ENCODE measurements around the gene SKIC8. TPM values are rescaled to one million over a fixed set of nuclear protein-coding genes. Genes with fewer than 3 reads are reported as not detected.

SKIC8 gene
- total RNA-seq, 1 donor from 2014 or later: 54.3 TPM

DNA sequence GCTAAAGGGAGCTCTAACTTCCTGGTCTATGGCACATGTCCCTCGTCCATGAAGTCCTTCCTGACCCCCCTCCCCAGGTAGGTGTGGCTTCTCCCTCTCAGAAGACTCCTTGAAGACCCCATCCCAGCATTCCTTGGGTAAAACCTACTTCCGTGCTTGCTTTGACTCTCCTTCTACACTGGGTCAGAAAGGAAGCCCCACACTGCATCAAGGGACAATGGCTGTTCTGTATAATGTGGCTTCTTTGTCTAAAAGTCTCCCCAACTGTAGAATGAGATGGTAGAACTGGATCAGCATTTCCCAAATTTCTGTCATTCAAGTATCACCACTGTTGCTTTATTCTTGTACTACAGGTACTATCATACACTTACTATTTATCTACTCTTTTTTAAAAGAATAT lies 38.9 kb downstream of the SKIC8 start:
- H3K27me3 ChIP-seq: no peaks in the 10 kb centered on the region
- H3K4me1 ChIP-seq: peaks cover 12% of the 10 kb centered on the region
- H3K36me3 ChIP-seq: no peaks in the 10 kb centered on the region
- no peaks in the 10 kb centered on the region for H3K9me3 ChIP-seq
- no peak overlapping the region for H3K27ac ChIP-seq
- TF ChIP-seq POLR2AphosphoS5 (IDR thresholded peaks at IDR 0.05; ENCODE audit: insufficient read depth in 1 of 2, low read depth in 1 of 2) (no peak), POLR2A (IDR thresholded peaks at IDR 0.05) (no peak)
- TF ChIP-seq, protein P1, sequence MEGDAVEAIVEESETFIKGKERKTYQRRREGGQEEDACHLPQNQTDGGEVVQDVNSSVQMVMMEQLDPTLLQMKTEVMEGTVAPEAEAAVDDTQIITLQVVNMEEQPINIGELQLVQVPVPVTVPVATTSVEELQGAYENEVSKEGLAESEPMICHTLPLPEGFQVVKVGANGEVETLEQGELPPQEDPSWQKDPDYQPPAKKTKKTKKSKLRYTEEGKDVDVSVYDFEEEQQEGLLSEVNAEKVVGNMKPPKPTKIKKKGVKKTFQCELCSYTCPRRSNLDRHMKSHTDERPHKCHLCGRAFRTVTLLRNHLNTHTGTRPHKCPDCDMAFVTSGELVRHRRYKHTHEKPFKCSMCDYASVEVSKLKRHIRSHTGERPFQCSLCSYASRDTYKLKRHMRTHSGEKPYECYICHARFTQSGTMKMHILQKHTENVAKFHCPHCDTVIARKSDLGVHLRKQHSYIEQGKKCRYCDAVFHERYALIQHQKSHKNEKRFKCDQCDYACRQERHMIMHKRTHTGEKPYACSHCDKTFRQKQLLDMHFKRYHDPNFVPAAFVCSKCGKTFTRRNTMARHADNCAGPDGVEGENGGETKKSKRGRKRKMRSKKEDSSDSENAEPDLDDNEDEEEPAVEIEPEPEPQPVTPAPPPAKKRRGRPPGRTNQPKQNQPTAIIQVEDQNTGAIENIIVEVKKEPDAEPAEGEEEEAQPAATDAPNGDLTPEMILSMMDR (IDR thresholded peaks at IDR 0.05): no peak
- intact Hi-C loops (cut with DNase I): no loop called here
- H3K4me3 ChIP-seq: no peak overlapping the region
- DNase-seq (ENCODE audit: extremely low spot score in 2 of 2): no peak

DNA sequence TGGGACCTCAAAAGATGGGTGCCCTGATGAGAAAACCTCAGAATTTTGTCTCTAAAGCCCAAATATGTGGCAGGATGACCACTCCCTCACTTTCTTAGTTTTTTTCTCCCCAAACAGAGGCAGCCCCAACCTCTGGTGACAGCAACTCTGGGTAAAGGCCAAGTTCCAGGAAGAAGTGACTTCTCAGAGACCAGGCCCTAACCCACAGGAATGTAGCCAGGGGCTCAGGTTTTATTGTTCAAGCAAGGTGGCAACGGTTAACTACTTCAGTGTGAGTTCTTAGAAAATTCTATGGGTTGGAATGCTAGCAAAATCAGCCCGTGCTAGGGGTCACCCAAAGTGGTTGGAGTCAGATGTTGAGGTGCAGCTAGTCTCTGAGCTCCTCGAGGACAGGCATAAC lies 40.2 kb downstream of the SKIC8 start:
- TF ChIP-seq POLR2A (IDR thresholded peaks at IDR 0.05): no peak
- TF ChIP-seq, protein P1 (IDR thresholded peaks at IDR 0.05): no peak
- no peak for TF ChIP-seq POLR2AphosphoS5 (IDR thresholded peaks at IDR 0.05; ENCODE audit: insufficient read depth in 1 of 2, low read depth in 1 of 2)
- no peak for DNase-seq (ENCODE audit: extremely low spot score in 2 of 2)
- Histone ChIP-seq H3K9me3 (no peaks in the 10 kb centered on the region), H3K4me3 (no peak overlapping the region), H3K36me3 (no peaks in the 10 kb centered on the region), H3K27me3 (no peaks in the 10 kb centered on the region), H3K4me1 (peaks cover 6% of the 10 kb centered on the region), H3K27ac (no peak overlapping the region)
- intact Hi-C loops (cut with DNase I): no loop called here

DNA sequence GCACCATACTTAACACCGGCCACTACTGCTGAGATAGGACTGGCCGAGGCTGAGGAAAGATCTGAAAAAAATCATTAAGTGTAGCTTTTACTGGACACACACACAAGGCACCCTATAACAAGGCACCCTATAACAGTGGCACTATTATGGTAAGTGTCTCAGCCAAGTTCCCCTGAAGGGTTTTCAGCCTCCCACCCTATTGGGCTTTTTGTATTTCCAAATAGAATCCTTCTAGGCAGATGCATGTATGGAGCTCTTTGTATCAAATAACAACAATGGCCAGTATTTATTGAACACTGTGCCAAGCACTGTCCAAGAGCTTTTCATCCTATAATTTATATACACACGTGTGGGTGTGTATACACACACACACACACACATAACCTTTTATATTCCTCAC lies 41.7 kb downstream of the SKIC8 start:
- intact Hi-C loops (cut with DNase I): no loop called here
- no peaks in the 10 kb centered on the region for H3K36me3 ChIP-seq
- H3K27ac ChIP-seq: no peak overlapping the region
- no peaks in the 10 kb centered on the region for H3K9me3 ChIP-seq
- H3K4me3 ChIP-seq: no peak overlapping the region
- no peaks in the 10 kb centered on the region for H3K4me1 ChIP-seq
- TF ChIP-seq POLR2AphosphoS5 (IDR thresholded peaks at IDR 0.05; ENCODE audit: insufficient read depth in 1 of 2, low read depth in 1 of 2) (no peak), POLR2A (IDR thresholded peaks at IDR 0.05) (no peak)
- TF ChIP-seq, protein P1 (IDR thresholded peaks at IDR 0.05): no peak
- DNase-seq (ENCODE audit: extremely low spot score in 2 of 2): no peak
- no peaks in the 10 kb centered on the region for H3K27me3 ChIP-seq

DNA sequence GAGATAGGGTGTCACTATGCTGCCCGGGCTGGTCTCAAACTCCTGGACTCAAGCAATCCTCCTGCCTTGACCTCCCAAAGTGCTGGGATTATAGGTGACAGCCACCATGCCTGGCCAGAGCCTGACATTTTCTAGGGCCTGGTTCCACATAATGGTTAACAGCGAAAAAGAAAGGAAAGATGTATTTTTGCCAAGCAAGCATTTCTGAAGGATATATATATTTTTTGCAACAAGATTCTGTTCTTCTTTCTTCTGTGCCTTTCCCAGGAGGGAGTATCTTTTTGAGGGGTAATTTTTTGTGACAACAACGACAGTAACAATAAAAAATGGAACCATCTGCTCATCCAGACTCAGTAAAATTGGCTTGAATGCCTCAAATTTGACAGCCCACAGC lies 43.4 kb downstream of the SKIC8 start:
- intact Hi-C loops (cut with DNase I): no loop called here
- H3K36me3 ChIP-seq: no peaks in the 10 kb centered on the region

GRCh38 chr15:78255421-78256043 lies 43.9 kb downstream of the SKIC8 start:
- H3K4me1 ChIP-seq: no peaks in the 10 kb centered on the region
- no peak for DNase-seq (ENCODE audit: extremely low spot score in 2 of 2)
- no peak for TF ChIP-seq POLR2A (IDR thresholded peaks at IDR 0.05)
- H3K27ac ChIP-seq: no peak overlapping the region
- H3K9me3 ChIP-seq: no peaks in the 10 kb centered on the region
- intact Hi-C loops (cut with DNase I): no loop called here
- H3K36me3 ChIP-seq: no peaks in the 10 kb centered on the region
- H3K4me3 ChIP-seq: no peak overlapping the region
- no peaks in the 10 kb centered on the region for H3K27me3 ChIP-seq

More for the DNA sequence above, 43.4 kb downstream of the SKIC8 start:
- no peak overlapping the region for H3K4me3 ChIP-seq
- H3K4me1 ChIP-seq: no peaks in the 10 kb centered on the region
- H3K27me3 ChIP-seq: no peaks in the 10 kb centered on the region
- TF ChIP-seq POLR2AphosphoS5 (IDR thresholded peaks at IDR 0.05; ENCODE audit: insufficient read depth in 1 of 2, low read depth in 1 of 2) (no peak), POLR2A (IDR thresholded peaks at IDR 0.05) (no peak)
- TF ChIP-seq, protein P1 (IDR thresholded peaks at IDR 0.05): no peak
- no peak overlapping the region for H3K27ac ChIP-seq
- no peaks in the 10 kb centered on the region for H3K9me3 ChIP-seq
- no peak for DNase-seq (ENCODE audit: extremely low spot score in 2 of 2)
